Stimulated activated CD4-positive, alpha-beta T cell treated with anti-CD3 and anti-CD28 coated beads, Interleukin-12 subunit alpha, Interleukin-12 subunit beta, amount 100 ng/mL, for 48 hours (primary cell): ENCODE data around the gene GJA10.
"Not testable (repeated sequence)": the region's sequence is repeated elsewhere in the genome, so short reads cannot be mapped to it uniquely, and the experiment has no call there.

Experiments
- DNase-seq, 3 donors: peaks; one replicate each; pipeline ENCODE4 v3.0.0-alpha.2; 2020; ENCODE audit warnings: low read depth in 2 of 3, low spot score in 1 of 3

Gene GJA10

GRCh38 chr6:89894169-89894568 lies at the start of gene GJA10:
TSS of gene GJA10 (plus strand) at chr6:89894469. CDS start at chr6:89894469, 0 bp downstream.
- no peak for DNase-seq

GRCh38 chr6:89847513-89847912 lies 46.8 kb upstream of the GJA10 start:
- not testable (repeated sequence) for DNase-seq

GRCh38 chr6:89853068-89853467 lies 41.2 kb upstream of the GJA10 start:
- DNase-seq: no peak

GRCh38 chr6:89858041-89858440 lies 36.2 kb upstream of the GJA10 start:
- DNase-seq: no peak

GRCh38 chr6:89859744-89860143 lies 34.5 kb upstream of the GJA10 start:
- no peak for DNase-seq

- DNase-seq: no peak
Measured at GRCh38 chr6:89862273-89862672, 32.0 kb upstream of the GJA10 start.

GRCh38 chr6:89862698-89863097 lies 31.6 kb upstream of the GJA10 start:
- no peak for DNase-seq

GRCh38 chr6:89866024-89866678 lies 28.1 kb upstream of the GJA10 start:
- DNase-seq: no peak

GRCh38 chr6:89873721-89874120 lies 20.5 kb upstream of the GJA10 start:
- DNase-seq: no peak

- DNase-seq: no peak
Measured at GRCh38 chr6:89874438-89874837, 19.8 kb upstream of the GJA10 start.

GRCh38 chr6:89886378-89887120 lies 7.7 kb upstream of the GJA10 start:
- no peak for DNase-seq

- no peak for DNase-seq
Measured at GRCh38 chr6:89887452-89888137, 6.7 kb upstream of the GJA10 start.

- no peak for DNase-seq
Measured at GRCh38 chr6:89888138-89888514, 6.1 kb upstream of the GJA10 start.

- DNase-seq: no peak
Measured at GRCh38 chr6:89888871-89889270, 5.4 kb upstream of the GJA10 start.

- DNase-seq: not testable (repeated sequence)
Measured at GRCh38 chr6:89890845-89891528, 3.3 kb upstream of the GJA10 start.

GRCh38 chr6:89892577-89892976 lies 1.7 kb upstream of the GJA10 start:
- DNase-seq: not testable (repeated sequence)

- DNase-seq: no peak
Measured at GRCh38 chr6:89895276-89895874, 1.1 kb downstream of the GJA10 start.

- not testable (repeated sequence) for DNase-seq
Measured at GRCh38 chr6:89910001-89910901, 16.0 kb downstream of the GJA10 start.

- DNase-seq: no peak
Measured at GRCh38 chr6:89910902-89911240, 16.6 kb downstream of the GJA10 start.
